Measurements from ENCODE around the gene ADGRV1. TPM values are rescaled to one million over a fixed set of nuclear protein-coding genes. Genes with fewer than 3 reads are reported as not detected.

The ADGRV1 gene
- total RNA-seq, 4 donors from 2014 or later, result 2.5 to 7.5 (median 4.5) TPM

DNA sequence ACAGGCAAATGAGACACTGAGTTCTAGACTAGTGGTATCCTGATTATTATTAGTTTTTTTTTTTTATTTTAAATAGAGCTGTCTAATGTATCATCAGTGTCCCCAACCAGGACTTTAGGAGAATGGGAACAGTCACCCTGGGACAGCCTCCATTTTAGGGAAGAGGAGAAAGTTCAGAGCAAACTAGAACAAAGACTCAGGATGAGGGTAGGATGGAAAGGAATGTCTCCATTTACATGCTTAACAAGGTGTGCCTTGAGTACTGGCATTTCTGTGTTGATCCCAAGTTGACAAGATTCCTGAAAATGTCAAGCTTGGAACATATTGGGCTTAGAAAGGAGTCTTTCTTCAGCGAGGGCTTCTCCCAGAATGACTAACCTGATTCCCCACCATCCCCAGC lies 601.0 kb downstream of the ADGRV1 start:
- H3K36me3 ChIP-seq, result no peaks in the 10 kb centered on the region
- DNase-seq (ENCODE audit: low spot score in 2 of 2), result no peak
- H3K27ac ChIP-seq, result no peak overlapping the region
- H3K4me3 ChIP-seq, result no peak overlapping the region
- TF ChIP-seq, protein P1, sequence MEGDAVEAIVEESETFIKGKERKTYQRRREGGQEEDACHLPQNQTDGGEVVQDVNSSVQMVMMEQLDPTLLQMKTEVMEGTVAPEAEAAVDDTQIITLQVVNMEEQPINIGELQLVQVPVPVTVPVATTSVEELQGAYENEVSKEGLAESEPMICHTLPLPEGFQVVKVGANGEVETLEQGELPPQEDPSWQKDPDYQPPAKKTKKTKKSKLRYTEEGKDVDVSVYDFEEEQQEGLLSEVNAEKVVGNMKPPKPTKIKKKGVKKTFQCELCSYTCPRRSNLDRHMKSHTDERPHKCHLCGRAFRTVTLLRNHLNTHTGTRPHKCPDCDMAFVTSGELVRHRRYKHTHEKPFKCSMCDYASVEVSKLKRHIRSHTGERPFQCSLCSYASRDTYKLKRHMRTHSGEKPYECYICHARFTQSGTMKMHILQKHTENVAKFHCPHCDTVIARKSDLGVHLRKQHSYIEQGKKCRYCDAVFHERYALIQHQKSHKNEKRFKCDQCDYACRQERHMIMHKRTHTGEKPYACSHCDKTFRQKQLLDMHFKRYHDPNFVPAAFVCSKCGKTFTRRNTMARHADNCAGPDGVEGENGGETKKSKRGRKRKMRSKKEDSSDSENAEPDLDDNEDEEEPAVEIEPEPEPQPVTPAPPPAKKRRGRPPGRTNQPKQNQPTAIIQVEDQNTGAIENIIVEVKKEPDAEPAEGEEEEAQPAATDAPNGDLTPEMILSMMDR (IDR thresholded peaks at IDR 0.05), result no peak
- no peak for TF ChIP-seq EP300 (IDR thresholded peaks at IDR 0.05)
- no peak for TF ChIP-seq POLR2AphosphoS5 (IDR thresholded peaks at IDR 0.05)
- no peak for TF ChIP-seq POLR2A (IDR thresholded peaks at IDR 0.05)
- 88% methylated on average over 1 of the region's 1 CpG for WGBS
- H3K27me3 ChIP-seq, result no peaks in the 10 kb centered on the region
- H3K9me3 ChIP-seq, result no peaks in the 10 kb centered on the region
- H3K4me1 ChIP-seq, result peaks cover 29% of the 10 kb centered on the region

DNA sequence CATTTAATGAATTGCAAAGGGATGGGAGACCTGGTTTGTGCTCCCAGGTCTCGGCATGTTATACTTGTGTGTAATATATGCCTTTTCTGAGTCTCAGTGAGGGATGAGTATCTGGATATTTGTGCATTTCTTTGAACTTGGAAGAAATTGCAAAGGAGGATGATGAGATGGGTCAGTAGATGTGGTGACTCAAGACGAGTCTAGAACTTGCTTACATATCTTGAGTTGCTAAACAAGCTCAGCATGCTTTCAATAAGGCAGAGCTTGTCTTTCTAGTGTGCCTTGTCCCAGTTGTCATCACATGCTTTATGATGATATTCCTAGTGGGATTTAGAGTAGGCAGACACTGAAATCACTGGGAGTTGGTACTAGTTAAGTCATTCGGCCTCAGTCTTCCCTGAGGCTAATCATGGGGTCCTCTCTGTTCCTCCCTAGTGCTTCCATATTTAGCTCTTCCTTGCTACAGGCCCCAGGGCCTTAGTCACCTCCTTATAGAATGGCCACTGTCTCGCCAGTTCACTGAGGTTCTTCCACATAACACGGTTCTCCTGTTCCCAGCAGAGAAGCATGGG lies 602.2 kb downstream of the ADGRV1 start:
- no peak overlapping the region for H3K27ac ChIP-seq
- no peaks in the 10 kb centered on the region for H3K27me3 ChIP-seq
- WGBS, result 89% methylated on average over 5 of the region's 5 CpGs
- H3K4me3 ChIP-seq, result no peak overlapping the region
- H3K4me1 ChIP-seq, result peaks cover 29% of the 10 kb centered on the region
- TF ChIP-seq POLR2A (IDR thresholded peaks at IDR 0.05) (no peak), EP300 (IDR thresholded peaks at IDR 0.05) (no peak)
- no peaks in the 10 kb centered on the region for H3K9me3 ChIP-seq
- DNase-seq (ENCODE audit: low spot score in 2 of 2), result no peak
- H3K36me3 ChIP-seq, result no peaks in the 10 kb centered on the region

DNA sequence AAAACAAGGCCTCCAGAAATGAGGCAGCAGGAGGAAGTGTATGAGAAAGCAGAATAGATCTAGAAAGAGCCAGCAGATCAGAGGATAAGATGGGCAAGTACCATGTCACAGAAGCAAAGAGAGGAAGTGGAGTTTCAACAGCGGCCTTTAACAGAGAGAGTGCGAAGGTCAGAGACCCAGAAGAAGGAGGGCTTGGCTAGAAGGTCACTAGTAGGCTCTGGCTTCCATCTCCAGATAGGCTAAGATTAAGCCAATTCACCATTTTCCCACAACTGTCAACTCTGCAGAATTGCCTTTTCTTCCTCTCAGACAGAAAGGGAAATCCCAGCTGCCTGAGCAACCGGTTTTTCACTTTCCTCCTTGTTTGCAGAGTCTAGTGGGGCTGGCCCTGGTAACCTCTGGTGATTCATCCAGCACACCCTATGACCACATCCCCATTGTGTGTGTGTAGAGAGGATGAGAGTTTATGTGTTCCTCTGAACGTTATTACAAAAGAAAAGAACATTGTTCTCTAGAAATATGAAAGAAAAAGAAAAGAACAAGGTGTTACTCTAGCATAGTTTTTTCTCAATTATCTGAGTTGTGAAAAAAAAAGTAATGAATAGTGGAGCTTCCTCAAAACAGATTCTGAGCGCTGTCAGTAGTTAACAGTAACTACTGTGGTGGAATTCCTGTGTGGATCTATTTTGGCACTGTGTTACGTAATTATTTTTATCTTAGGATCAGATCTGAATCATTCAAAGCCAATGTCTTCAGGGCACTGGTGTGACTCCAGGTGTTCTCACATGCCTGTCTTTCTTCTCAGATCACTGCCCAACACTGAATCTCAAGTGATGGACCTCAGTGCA lies 604.2 kb downstream of the ADGRV1 start:
- Histone ChIP-seq H3K4me1 (peaks cover 29% of the 10 kb centered on the region), H3K27ac (peak overlapping the region; percentile 76), H3K4me3 (no peak overlapping the region), H3K27me3 (no peaks in the 10 kb centered on the region), H3K9me3 (no peaks in the 10 kb centered on the region), H3K36me3 (no peaks in the 10 kb centered on the region)
- WGBS, result 32% methylated on average over 6 of the region's 6 CpGs
- DNase-seq (ENCODE audit: low spot score in 2 of 2), result peak in 1 of 2 donors; percentile 78
- peak in 1 of 3 donors; percentile 54 for TF ChIP-seq POLR2AphosphoS5 (IDR thresholded peaks at IDR 0.05)
- no peak for TF ChIP-seq EP300 (IDR thresholded peaks at IDR 0.05)

DNA sequence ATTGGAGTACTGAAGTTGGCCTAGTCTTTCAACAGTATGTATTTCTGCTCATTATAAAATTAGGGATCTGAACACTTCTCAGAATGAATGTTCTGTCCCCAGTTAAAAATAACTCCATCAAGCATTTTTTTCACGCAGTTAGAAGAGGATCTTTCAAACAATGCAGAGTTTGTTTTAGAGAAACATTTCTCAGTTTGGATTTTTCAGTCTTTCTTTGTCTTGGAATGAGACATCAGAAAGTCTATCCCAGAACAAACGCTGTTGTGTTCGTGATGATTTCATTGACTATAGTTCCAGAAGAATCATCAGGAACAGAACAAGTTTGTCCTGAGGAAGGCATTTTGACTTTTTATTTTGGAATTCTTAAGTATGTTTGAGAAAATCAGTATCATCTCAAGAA lies 605.8 kb downstream of the ADGRV1 start:
- Histone ChIP-seq H3K9me3 (no peaks in the 10 kb centered on the region), H3K27ac (peak overlapping the region; percentile 76), H3K4me1 (peaks cover 29% of the 10 kb centered on the region), H3K4me3 (no peak overlapping the region), H3K27me3 (no peaks in the 10 kb centered on the region), H3K36me3 (no peaks in the 10 kb centered on the region)
- no peak for DNase-seq (ENCODE audit: low spot score in 2 of 2)
- WGBS, result 58% methylated on average over 3 of the region's 3 CpGs
- TF ChIP-seq POLR2AphosphoS5 (IDR thresholded peaks at IDR 0.05) (no peak), POLR2A (IDR thresholded peaks at IDR 0.05) (no peak), EP300 (IDR thresholded peaks at IDR 0.05) (no peak)
- TF ChIP-seq, protein P1 (IDR thresholded peaks at IDR 0.05), result no peak

DNA sequence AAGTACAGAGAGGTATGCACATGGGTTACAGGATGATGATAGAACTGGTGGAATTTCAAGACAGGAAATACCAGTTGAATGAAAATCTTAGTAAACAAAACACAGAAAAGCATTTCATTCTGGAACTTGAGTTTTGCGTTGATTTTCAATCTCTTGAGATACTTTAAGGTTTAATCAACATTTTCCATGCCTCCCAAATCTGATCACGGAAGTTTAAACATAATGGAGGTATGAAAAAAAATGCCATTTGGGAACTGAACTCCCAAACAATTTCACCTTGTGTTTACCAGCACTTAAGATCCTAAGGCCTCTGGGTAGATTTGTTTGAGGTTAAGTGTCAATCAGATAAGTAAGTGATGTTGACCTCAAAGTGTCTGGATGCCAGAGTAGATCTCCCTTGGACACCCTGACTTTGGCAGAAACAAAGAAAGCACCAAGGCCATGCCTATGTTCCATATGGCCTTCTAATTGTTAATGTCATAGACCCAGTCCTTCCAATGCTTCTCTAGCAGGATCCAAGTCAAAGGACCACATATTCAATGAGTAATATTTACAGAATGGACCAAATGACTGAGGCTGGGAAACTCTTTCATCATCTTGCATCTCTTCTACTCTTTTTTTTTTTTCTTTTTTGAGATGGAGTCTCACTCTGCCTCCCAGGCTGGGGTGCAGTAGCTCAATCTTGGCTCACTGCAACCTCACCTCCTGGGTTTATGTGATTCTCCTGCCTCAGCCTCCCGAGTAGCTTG lies 607.6 kb downstream of the ADGRV1 start:
- H3K36me3 ChIP-seq, result no peaks in the 10 kb centered on the region
- no peaks in the 10 kb centered on the region for H3K9me3 ChIP-seq
- TF ChIP-seq, protein P1 (IDR thresholded peaks at IDR 0.05), result no peak
- no peak for TF ChIP-seq POLR2A (IDR thresholded peaks at IDR 0.05)
- no peak for TF ChIP-seq EP300 (IDR thresholded peaks at IDR 0.05)
- no peak for TF ChIP-seq POLR2AphosphoS5 (IDR thresholded peaks at IDR 0.05)
- no peaks in the 10 kb centered on the region for H3K27me3 ChIP-seq
- WGBS, result 90% methylated on average over 3 of the region's 3 CpGs
- H3K27ac ChIP-seq, result no peak overlapping the region
- no peak overlapping the region for H3K4me3 ChIP-seq
- H3K4me1 ChIP-seq, result peaks cover 35% of the 10 kb centered on the region
- no peak for DNase-seq (ENCODE audit: low spot score in 2 of 2)

DNA sequence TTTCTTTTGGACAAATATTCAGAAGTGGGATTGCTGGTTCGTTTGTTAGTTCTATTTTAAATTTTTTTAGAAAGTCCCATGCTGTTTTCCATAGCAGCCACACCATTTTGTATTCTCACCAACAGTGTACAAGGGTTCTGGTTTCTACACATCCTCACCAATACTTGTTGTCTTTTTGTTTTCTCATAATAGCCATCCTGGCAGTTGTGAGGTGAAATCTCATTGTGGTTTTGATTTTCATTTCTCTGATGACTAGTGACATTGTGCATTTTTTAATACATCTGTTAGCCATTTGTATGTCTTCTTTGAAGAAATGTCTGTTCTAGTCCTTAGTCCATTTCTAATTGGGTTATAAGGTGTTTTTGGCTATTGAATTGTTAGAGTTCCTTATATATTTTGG lies 610.3 kb downstream of the ADGRV1 start:
- no peak for TF ChIP-seq EP300 (IDR thresholded peaks at IDR 0.05)
- TF ChIP-seq, protein P1 (IDR thresholded peaks at IDR 0.05), result no peak
- no peak for TF ChIP-seq POLR2A (IDR thresholded peaks at IDR 0.05)
- no peak for TF ChIP-seq POLR2AphosphoS5 (IDR thresholded peaks at IDR 0.05)
- Histone ChIP-seq H3K27me3 (no peaks in the 10 kb centered on the region), H3K9me3 (no peaks in the 10 kb centered on the region), H3K4me1 (peaks cover 11% of the 10 kb centered on the region), H3K4me3 (no peak overlapping the region), H3K27ac (no peak overlapping the region), H3K36me3 (no peaks in the 10 kb centered on the region)
- no peak for DNase-seq (ENCODE audit: low spot score in 2 of 2)
- WGBS, result 46% methylated on average over 1 of the region's 1 CpG
